DND-41 (cell line): ENCODE results near the gene AIF1.

Experiments
- EZH2 ChIP-seq: IDR thresholded peaks from 3 replicates; pipeline ENCODE4 v1.6.1; 2012; ENCODE audit warnings: borderline replicate concordance, low read depth, mild to moderate bottlenecking, moderate library complexity, low read length, inconsistent platforms; ENCODE audit not compliant: severe bottlenecking
- TF ChIP-seq, protein P1 (sequence below): IDR thresholded peaks from 2 replicates; pipeline ENCODE4 v1.5.1; 2012; ENCODE audit warnings: borderline replicate concordance, low read length, moderate library complexity, mild to moderate bottlenecking; ENCODE audit not compliant: poor library complexity, severe bottlenecking; ENCODE audit errors: extremely low read depth

DNA sequence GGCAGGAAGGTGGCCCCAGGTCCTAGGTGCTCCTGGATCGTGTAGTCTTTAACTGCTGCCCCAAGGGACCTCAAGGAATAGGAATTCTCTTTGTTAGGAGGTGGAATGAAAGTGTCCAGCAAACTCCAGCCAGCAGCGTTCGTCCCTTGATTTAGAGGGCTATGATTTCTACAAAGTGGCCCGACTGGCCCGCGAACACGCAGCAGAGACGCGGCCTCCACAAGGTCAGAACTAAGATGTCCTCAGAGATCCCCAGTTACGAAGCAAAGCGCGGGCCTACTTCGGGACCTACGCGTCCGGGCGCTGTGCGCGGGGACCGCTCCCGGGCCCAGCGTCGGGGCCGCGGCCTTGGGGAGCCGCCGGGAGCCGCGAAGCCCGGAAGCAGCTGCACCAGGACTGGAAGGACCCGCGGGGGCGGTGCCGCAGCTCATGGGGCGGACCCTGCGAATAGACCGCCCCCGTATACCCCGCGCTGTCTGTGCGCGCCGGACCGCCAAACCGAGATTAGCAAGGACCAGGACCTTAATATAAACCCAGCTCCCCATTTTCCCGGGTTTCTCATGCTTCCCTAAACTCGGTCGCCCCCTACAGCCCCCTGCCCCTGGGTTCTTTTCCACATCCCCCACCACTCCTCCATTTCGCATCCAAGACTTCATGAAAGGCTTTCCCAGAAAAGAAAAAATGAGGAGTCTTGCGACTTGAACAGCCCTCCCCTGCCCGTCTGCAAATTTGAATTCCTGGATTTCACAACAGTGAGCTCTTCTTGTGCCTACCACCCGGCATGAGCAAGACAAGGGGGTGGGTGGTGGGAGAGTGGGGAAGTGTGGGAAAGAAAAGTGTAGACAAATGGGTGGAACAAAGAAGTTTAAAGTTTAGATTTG lies 45.6 kb downstream of the AIF1 start, which contains the start of gene C6orf47:
- no peak for TF ChIP-seq EZH2
- TF ChIP-seq, protein P1, sequence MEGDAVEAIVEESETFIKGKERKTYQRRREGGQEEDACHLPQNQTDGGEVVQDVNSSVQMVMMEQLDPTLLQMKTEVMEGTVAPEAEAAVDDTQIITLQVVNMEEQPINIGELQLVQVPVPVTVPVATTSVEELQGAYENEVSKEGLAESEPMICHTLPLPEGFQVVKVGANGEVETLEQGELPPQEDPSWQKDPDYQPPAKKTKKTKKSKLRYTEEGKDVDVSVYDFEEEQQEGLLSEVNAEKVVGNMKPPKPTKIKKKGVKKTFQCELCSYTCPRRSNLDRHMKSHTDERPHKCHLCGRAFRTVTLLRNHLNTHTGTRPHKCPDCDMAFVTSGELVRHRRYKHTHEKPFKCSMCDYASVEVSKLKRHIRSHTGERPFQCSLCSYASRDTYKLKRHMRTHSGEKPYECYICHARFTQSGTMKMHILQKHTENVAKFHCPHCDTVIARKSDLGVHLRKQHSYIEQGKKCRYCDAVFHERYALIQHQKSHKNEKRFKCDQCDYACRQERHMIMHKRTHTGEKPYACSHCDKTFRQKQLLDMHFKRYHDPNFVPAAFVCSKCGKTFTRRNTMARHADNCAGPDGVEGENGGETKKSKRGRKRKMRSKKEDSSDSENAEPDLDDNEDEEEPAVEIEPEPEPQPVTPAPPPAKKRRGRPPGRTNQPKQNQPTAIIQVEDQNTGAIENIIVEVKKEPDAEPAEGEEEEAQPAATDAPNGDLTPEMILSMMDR: no peak
